Stimulated activated naive CD8-positive, alpha-beta T cell treated with anti-CD3 and anti-CD28 coated beads, Interleukin-15, Interleukin-2, amounts not matched to agents 100 U/mL and 50 U/mL, for 24 hours (primary cell): Measurements from ENCODE around the gene PAGR1.
"Not testable (repeated sequence)": the region's sequence is repeated elsewhere in the genome, so short reads cannot be mapped to it uniquely, and the experiment has no call there.

ENCODE experiments used
- ATAC-seq: fragments of 150-1000 bp; cut with Tn5 transposase; one replicate; pipeline ENCODE4 v1.10.0; 2021
- DNase-seq: peaks from one replicate; pipeline ENCODE4 v3.0.0; 2021

PAGR1 gene

DNA sequence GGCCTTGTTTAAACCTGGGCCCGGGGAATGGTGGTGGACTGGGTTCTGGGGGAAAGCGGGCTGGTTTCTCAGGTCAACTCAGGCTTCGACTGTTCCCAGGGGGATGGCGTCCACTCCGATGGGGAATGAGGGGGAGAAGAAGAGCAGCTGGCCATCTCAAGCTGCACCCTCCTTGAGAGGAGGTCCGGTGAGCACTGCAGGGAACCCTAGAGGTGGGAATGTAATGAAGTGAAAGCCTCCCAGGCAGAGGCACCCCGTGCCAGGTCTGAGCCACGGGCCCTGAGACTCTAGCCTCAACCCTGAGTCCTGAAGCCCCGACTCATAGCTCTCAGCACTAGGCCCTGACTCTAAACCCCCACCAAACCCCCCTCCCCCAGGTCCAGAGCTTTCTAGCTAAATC lies 48.3 kb downstream of the PAGR1 start:
- DNase-seq (no peak), ATAC-seq (no peak)

GRCh38 chr16:29868396-29869009 lies 52.6 kb downstream of the PAGR1 start:
- no peak for DNase-seq
- ATAC-seq = no peak

DNA sequence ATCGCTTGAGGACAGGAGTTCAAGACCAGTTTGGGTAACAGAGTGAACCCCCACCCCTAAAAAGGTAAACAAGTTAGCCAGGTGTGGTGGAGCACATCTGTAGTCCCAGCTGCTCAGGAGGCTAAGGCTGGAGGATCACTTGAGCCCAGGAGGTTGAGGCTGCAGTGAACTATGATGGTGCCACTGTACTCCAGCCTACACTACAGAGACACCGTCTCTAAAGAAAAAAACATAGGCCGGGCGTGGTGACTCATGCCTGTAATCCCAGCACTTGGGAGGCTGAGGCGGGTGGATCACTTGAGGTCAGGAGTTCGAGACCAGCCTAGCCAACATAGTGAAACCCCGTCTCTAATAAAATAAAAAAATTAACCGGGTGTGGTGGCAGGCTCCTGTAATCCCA lies 53.1 kb downstream of the PAGR1 start:
- not testable (repeated sequence) for DNase-seq, ATAC-seq
